ENCODE results near the gene SPC25. TPM values are rescaled to one million over a fixed set of nuclear protein-coding genes. Genes with fewer than 3 reads are reported as not detected.

Gene SPC25
- total and polyA plus RNA-seq, 9 donors, result 0.34 to 2.4 (median 0.84) TPM

DNA sequence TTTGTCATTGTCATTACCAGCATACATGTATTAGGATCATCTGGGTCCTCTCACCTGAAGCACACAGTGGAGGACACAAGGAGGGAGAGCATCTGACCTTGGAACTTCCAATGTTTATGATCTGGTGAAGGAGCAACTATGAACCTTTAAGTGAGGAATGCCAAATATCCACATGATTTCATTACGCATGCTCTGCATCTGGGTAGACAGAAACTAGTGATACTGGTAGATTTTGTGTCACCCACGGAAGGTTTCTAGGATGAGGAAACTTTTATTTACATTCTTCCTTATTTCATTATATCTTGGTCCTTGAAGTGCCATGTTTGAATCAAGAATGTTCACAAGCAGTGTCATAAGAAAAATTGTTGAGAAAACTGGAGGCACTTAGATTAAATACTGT, 32.1 kb downstream of the SPC25 start:
- no peak overlapping the region for H3K27ac ChIP-seq
- H3K4me3 ChIP-seq, result no peak overlapping the region
- H3K4me1 ChIP-seq (ENCODE audit: insufficient read depth), result no peaks in the 10 kb centered on the region
- 64 to 84% (median 69%) methylated on average over 2 of the region's 2 CpGs for WGBS, 3 donors
- no peaks in the 10 kb centered on the region for H3K36me3 ChIP-seq
- H3K27me3 ChIP-seq, result no peaks in the 10 kb centered on the region
- H3K9me3 ChIP-seq, result no peaks in the 10 kb centered on the region
- intact Hi-C loops (cut with DNase I), result no loop called here
- DNase-seq, result no peak
- TF ChIP-seq, protein P1, sequence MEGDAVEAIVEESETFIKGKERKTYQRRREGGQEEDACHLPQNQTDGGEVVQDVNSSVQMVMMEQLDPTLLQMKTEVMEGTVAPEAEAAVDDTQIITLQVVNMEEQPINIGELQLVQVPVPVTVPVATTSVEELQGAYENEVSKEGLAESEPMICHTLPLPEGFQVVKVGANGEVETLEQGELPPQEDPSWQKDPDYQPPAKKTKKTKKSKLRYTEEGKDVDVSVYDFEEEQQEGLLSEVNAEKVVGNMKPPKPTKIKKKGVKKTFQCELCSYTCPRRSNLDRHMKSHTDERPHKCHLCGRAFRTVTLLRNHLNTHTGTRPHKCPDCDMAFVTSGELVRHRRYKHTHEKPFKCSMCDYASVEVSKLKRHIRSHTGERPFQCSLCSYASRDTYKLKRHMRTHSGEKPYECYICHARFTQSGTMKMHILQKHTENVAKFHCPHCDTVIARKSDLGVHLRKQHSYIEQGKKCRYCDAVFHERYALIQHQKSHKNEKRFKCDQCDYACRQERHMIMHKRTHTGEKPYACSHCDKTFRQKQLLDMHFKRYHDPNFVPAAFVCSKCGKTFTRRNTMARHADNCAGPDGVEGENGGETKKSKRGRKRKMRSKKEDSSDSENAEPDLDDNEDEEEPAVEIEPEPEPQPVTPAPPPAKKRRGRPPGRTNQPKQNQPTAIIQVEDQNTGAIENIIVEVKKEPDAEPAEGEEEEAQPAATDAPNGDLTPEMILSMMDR (IDR thresholded peaks at IDR 0.05), result no peak
- TF ChIP-seq EP300 (IDR thresholded peaks at IDR 0.05) (no peak), POLR2A (IDR thresholded peaks at IDR 0.05) (no peak)

DNA sequence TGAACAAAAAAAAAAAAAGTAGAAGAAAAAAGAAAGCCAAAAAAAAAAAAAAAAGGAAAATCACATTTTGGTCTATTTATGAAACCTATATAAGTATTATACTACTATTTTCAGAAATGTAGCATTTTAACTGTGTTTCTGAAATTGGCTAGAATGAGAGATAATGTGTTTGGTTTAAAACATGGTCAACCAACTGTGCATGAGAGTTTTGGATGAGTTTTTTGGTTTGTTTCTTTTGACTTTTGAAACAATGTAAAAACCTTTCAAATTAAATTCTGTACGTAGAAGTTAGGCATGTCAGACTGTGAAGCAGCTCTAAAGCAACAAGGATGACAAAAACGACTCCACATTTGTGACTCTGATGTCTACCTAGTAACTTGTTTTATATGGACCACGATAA, 34.6 kb downstream of the SPC25 start:
- TF ChIP-seq, protein P1 (IDR thresholded peaks at IDR 0.05), result no peak
- no peak for TF ChIP-seq EP300 (IDR thresholded peaks at IDR 0.05)
- no peak for TF ChIP-seq POLR2A (IDR thresholded peaks at IDR 0.05)
- Histone ChIP-seq H3K4me3 (no peak overlapping the region), H3K27me3 (no peaks in the 10 kb centered on the region), H3K9me3 (no peaks in the 10 kb centered on the region), H3K4me1 (ENCODE audit: insufficient read depth) (no peaks in the 10 kb centered on the region), H3K27ac (no peak overlapping the region), H3K36me3 (no peaks in the 10 kb centered on the region)
- no peak for DNase-seq
- intact Hi-C loops (cut with DNase I), result no loop called here
- 92 to 95% (median 95%) methylated on average over 3 of the region's 3 CpGs for WGBS, 3 donors

- Histone ChIP-seq H3K36me3 (no peaks in the 10 kb centered on the region), H3K9me3 (no peaks in the 10 kb centered on the region), H3K27ac (no peak overlapping the region), H3K4me3 (no peak overlapping the region), H3K4me1 (ENCODE audit: insufficient read depth) (no peaks in the 10 kb centered on the region), H3K27me3 (no peaks in the 10 kb centered on the region)
- TF ChIP-seq EP300 (IDR thresholded peaks at IDR 0.05) (no peak), POLR2A (IDR thresholded peaks at IDR 0.05) (no peak)
- TF ChIP-seq, protein P1 (IDR thresholded peaks at IDR 0.05), result no peak
- WGBS, 3 donors, result 93 to 98% (median 94%) methylated on average over 5 of the region's 5 CpGs
- DNase-seq, result no peak
- intact Hi-C loops (cut with DNase I), result no loop called here
Observed at GRCh38 chr2:168854651-168855050, 35.6 kb downstream of the SPC25 start.

- no peaks in the 10 kb centered on the region for H3K4me1 ChIP-seq (ENCODE audit: insufficient read depth)
- no peak for DNase-seq
- intact Hi-C loops (cut with DNase I), result no loop called here
- no peaks in the 10 kb centered on the region for H3K9me3 ChIP-seq
- TF ChIP-seq EP300 (IDR thresholded peaks at IDR 0.05) (no peak), POLR2A (IDR thresholded peaks at IDR 0.05) (no peak)
- TF ChIP-seq, protein P1 (IDR thresholded peaks at IDR 0.05), result no peak
- no peaks in the 10 kb centered on the region for H3K27me3 ChIP-seq
- H3K4me3 ChIP-seq, result no peak overlapping the region
- no peaks in the 10 kb centered on the region for H3K36me3 ChIP-seq
- 95 to 98% (median 97%) methylated on average over 1 of the region's 1 CpG for WGBS, 3 donors
- H3K27ac ChIP-seq, result no peak overlapping the region
Observed at GRCh38 chr2:168853471-168853870, 36.8 kb downstream of the SPC25 start.

GRCh38 chr2:168852481-168852880, 37.7 kb downstream of the SPC25 start:
- TF ChIP-seq EP300 (IDR thresholded peaks at IDR 0.05) (no peak), POLR2A (IDR thresholded peaks at IDR 0.05) (no peak)
- TF ChIP-seq, protein P1 (IDR thresholded peaks at IDR 0.05), result no peak
- no peaks in the 10 kb centered on the region for H3K4me1 ChIP-seq (ENCODE audit: insufficient read depth)
- DNase-seq, result no peak
- H3K36me3 ChIP-seq, result no peaks in the 10 kb centered on the region
- no peaks in the 10 kb centered on the region for H3K27me3 ChIP-seq
- no peak overlapping the region for H3K4me3 ChIP-seq
- 32 to 69% (median 59%) methylated on average over 3 of the region's 3 CpGs for WGBS, 3 donors
- no peak overlapping the region for H3K27ac ChIP-seq
- H3K9me3 ChIP-seq, result no peaks in the 10 kb centered on the region
- intact Hi-C loops (cut with DNase I), result no loop called here

All from ovary (tissue), 9 donors.